NB4 (cell line): Measurements from ENCODE around the gene EBI3.
"Not testable (repeated sequence)": the region's sequence is repeated elsewhere in the genome, so short reads cannot be mapped to it uniquely, and the experiment has no call there.

Experiments
- DNase-seq: peaks from one replicate; pipeline ENCODE4 v3.0.0; 2010; ENCODE audit warnings: low read depth
- H3K4me3 ChIP-seq: one replicate; pipeline ENCODE4 v1.5.1; 2011; ENCODE audit warnings: mild to moderate bottlenecking, low read depth, low read length, moderate library complexity
- CTCF ChIP-seq: IDR thresholded peaks from one replicate; pipeline ENCODE4 v1.5.1; 2012; ENCODE audit warnings: low read depth, low read length
- MAX ChIP-seq: IDR thresholded peaks from 2 replicates; pipeline ENCODE4 v1.6.1; 2011; ENCODE audit warnings: low read depth, low read length
- MYC ChIP-seq: IDR thresholded peaks from 2 replicates; pipeline ENCODE4 v1.6.1; 2011; ENCODE audit warnings: low read depth, low read length
- POLR2A ChIP-seq: IDR thresholded peaks from 2 replicates; pipeline ENCODE4 v1.6.1; 2011; ENCODE audit warnings: mild to moderate bottlenecking; ENCODE audit not compliant: insufficient read length; ENCODE audit errors: extremely low read depth

EBI3 gene

GRCh38 chr19:4215807-4216206 is 13.5 kb upstream of the EBI3 start:
- H3K4me3 ChIP-seq = no peak overlapping the region
- DNase-seq = no peak
- TF ChIP-seq MAX (no peak), POLR2A (no peak), MYC (no peak), CTCF (no peak)

DNA sequence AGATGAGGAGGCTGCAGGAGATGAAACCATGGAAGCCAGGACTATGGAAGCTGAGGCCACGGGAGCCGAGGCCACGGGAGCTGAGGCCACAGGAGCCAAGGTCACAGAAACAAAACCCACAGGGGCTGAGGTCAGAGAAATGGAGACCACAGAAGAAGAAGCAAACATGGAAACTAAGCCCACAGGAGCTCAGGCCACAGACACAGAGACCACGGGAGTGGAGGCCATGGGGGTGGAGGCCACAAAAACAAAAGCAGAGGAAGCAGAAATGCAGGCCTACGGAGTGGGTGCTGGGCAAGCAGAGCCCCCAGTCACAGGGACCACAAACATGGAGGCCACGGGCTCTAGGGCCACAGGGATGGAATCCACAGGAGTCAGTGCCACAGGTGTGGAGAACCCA is 12.5 kb upstream of the EBI3 start:
- TF ChIP-seq MYC (no peak), CTCF (no peak), MAX (no peak), POLR2A (no peak)
- no peak for DNase-seq
- H3K4me3 ChIP-seq = no peak overlapping the region

GRCh38 chr19:4217429-4218264 is 11.7 kb upstream of the EBI3 start:
- no peak overlapping the region for H3K4me3 ChIP-seq
- no peak for TF ChIP-seq CTCF
- TF ChIP-seq MYC = no peak
- TF ChIP-seq POLR2A = no peak
- TF ChIP-seq MAX = no peak

DNA sequence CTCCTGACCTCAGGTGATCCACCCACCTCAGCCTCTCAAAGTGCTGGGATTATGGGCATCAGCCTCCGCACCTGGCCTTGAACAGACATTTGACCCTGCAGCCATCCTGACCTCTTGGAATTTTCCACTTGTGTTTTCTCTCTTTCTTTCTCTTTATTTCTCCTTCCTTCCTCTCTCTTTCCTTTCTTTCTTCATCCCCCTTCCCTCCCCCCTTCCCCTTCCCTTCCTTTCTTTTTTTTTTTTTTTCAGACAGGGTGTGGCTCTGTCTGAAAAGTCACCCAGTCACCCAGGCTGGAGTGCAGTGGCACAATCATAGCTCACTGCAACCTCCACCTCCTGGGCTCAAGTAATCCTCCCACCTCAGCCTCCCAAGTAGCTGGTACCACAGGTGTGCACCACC is 10.8 kb upstream of the EBI3 start:
- not testable (repeated sequence) for DNase-seq, H3K4me3 ChIP-seq

More at GRCh38 chr19:4217429-4218264, 11.7 kb upstream of the EBI3 start:
- no peak for DNase-seq

DNA sequence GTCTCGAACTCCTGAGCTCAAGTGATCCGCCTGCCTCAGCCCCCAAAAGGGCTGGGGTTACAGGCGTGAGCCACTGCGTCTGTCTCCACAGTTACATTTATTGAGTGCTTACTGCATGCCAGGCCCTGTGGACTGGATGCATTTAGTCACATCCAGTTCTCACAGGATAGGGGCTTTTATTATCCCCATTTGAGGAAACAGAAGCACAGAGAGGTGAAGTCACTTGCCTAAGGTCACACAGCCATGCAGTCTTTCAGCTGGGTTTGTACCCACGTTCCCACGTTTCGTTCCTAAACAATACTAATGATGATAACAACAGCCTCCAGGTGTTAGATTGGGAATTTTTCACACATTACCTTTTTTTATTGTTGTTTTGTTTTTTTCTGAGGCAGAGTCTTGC is 9.1 kb upstream of the EBI3 start:
- DNase-seq = no peak
- TF ChIP-seq MAX = no peak
- no peak for TF ChIP-seq CTCF
- no peak for TF ChIP-seq POLR2A
- no peak for TF ChIP-seq MYC
- H3K4me3 ChIP-seq = no peak overlapping the region

DNA sequence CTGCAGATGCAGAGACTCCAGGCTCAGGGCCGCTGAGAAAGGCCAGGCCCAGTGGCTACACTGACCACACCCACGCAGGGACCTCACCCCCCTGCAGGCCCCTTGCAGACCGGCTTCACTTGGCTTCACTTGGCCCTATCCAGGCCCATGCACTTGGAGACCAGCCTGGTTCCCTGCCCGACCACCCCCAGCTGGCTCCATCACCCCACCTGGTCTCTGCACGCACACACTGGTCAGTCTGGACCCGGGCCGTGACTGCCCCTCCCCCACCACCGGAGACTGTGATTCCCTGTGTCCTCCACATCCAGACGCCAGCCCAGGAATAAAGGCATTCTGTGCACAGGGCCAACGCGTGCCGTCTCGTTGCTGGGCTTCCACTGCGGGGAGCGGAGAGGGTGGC is 4.9 kb upstream of the EBI3 start:
- no peak for DNase-seq
- TF ChIP-seq MYC = no peak
- TF ChIP-seq POLR2A = no peak
- TF ChIP-seq MAX = no peak
- TF ChIP-seq CTCF = no peak
- no peak overlapping the region for H3K4me3 ChIP-seq
